Stimulated activated CD8-positive, alpha-beta memory T cell treated with anti-CD3 and anti-CD28 coated beads, Interleukin-4, amount 100 ng/mL, for 4 hours (primary cell): Measurements from ENCODE around the gene PODXL.
"Not testable (repeated sequence)": the region's sequence is repeated elsewhere in the genome, so short reads cannot be mapped to it uniquely, and the experiment has no call there.

Source experiments
- DNase-seq, 2 donors: peaks; one replicate each; pipeline ENCODE4 v3.0.0-alpha.2; 2020; ENCODE audit warnings: low read depth in 2 of 2, low spot score in 1 of 2

Gene PODXL

DNA sequence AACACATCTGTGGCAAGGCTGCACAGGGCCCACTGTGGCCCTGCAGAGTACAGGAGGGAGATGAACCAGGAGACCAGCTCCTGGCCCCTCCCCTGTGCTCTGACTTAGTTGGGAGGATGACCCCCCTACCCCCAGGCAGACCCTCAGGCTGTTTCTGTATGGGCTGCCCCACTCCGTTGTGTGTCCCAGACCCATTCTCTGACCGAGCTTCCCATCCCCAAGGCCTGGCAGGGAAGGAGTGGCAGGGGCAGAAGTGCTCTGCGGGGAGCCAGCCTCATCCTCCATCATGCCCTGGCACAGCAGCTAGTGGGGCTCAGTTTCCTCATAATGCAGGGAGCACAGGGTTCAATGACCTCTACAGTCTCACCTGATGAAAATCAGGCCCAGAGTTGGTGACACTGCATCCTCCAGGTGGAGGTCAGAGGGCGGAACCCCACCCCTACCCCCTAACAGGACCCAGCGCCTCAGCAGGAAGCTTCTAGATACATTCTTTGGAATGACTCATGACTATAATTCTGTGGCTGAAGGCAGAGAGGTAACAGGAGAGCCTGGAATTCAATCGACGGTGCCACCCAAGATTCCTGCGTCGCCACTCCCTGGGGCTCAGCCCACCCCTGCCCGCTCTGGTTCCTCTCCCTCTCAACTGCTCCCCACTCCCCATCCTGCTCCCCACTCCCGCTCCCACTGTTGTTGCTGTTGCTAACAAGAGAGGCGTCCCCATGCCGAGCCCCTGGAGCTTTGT, 18.2 kb downstream of the PODXL start:
- no peak for DNase-seq

DNA sequence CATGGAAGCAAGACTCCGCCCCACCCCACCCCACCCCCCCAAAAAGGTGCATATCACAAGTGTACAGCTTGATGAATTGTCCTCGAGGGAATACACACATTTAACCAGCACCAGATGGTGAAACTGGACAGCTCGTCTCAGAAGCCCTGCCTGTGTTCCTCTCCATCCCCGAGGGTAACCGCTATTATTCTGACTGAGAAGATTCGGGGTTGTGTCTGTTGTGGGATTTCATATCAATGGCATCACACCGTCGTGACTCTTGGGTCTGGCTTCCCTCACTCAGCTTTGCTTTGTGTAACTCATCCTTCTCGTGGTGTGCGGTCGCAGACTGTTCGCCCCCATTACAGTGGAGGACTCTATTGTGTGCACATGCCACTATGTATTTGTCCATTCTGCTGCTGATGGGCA, 18.9 kb downstream of the PODXL start:
- no peak for DNase-seq

- no peak for DNase-seq
These were observed 20.0 kb downstream of the PODXL start for GRCh38 chr7:131536361-131536849.

- DNase-seq: no peak
These were observed 22.6 kb downstream of the PODXL start for GRCh38 chr7:131533566-131534561.

DNA sequence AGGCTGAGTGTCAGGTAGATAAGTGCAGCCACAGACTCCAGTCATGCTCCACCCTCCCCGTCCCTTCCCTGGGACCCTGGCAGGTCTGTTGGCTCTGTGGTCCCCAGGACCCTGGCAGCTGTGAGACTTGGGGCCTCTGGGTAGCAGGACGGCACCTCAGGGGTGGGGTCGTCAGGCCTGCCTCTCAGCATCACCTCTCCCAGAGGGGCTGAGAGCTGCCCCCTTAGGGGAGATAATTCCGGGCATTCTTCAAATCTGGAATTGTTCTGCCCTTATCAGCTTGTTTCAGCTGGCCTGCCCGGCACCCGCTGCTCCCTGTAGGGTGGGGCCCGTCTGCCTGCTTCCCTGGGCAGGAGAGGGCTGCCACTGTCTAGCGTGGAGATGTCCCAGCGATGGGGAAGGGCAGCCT, 23.3 kb downstream of the PODXL start:
- no peak for DNase-seq

- DNase-seq: no peak
These were observed 23.8 kb downstream of the PODXL start for GRCh38 chr7:131532570-131533091.

DNA sequence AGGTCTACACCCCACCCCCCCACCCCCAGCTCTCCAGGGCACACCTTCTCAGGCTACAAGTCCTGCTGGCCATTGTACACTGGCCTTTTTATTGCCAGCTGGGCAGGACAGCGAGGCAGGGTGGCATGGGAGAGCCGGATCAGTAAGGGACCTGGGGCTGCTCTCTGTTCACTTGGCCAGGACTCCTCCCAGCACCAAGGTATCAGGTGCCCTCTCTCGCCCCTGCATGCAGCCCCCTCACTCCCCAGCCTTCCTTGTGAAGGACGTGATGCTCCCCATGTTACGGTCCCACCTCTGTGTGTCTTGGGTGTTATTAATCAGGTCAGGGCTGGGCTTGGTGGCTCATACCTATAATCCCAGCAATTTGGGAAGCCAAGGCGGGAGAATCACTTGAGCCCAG, 26.3 kb downstream of the PODXL start:
- no peak for DNase-seq

DNA sequence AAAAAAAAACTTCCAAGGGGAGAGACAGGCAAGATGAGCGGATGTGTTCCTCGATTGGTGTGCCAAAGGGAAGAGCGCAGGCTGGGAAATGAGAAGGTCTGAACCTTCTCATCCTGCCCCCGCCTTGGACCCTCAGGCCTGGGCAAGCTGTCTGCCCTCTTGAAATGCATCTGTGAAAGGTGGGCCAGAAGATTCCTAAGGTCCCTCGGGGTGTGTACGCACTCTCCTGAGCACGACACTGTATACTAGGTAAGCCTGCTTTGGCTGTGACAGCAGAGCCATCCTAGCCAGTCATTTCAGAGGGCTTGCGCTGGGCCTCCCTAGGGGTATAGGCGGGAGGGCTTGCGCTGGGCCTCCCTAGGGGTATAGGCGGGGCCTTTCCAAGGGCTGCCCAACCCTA, 26.8 kb downstream of the PODXL start:
- DNase-seq: no peak

DNA sequence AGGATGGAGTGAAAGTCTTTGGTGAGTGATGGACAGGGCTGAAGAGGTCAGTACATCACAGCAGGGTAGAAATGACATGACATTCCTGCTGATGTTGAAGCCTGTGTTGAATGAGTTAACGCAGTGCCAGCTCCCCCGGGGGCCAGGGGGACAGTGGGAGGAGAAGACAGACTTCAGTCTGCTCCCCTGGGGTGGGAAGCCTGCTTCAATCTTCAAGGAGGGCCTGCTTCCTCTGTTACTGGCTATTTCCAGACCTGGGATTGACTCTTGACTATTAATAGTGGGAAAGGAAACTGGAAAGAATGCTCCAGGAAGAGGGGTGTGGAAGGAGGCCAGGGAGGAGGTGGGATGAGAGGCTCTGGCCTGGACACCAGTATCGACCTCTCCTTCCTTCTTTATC, 27.2 kb downstream of the PODXL start:
- no peak for DNase-seq

DNA sequence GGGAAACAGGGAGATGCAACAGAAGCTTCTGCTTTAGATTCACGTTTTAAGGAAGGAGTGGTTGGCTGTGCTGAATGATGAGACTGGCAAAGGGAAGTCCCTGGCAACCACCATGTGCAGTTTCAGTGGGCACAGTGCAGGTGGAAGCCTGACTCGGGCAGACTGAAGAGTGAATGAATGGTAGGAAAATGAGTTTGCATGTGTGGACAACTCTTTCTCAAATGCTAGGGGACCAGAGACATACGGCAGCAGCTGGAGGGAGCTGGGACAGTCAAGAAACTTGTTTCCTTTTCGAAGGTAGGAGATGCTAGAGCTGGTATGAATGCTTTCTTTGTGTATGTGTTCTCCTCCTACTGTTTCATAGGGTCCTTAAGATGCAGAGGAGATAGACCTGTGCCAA, 29.0 kb downstream of the PODXL start:
- no peak for DNase-seq

DNA sequence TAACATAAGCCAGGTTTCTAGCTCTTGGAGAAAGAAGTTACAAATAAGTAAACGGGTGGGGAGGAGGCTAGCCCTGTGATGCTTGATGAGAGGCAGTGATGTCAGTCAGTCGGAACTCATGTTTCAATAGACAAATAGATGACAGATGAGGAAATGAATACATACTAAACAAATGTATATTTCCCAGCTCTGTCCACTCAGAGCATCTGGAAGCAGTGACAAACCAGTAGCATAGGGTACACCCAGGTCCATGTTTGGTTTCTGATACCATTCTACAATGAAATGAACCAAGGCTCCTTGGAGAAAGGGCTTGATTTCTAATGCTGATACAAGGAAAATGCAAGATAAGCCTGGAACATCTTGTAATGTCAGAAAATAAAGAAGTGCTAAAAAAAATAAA, 30.6 kb downstream of the PODXL start:
- no peak for DNase-seq

DNA sequence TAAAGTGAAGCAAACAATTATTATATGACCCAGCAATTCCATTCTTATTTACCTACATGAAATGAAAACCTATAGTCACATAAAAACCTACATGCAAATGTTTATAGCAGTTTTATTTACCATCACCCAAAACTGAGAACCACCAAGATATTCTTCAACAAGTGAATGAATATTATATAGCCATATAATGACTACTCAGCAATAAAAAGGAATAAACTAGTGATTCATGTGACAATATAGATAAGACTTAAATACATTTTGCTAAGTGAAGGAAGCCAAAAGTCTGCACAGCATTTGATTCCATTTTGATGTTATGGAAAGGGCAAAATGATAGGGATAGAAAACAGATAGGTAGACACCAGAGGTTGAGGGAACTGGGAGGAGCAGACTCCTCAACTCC, 31.7 kb downstream of the PODXL start:
- no peak for DNase-seq

GRCh38 chr7:131524115-131524514, 32.3 kb downstream of the PODXL start:
- DNase-seq: no peak

DNA sequence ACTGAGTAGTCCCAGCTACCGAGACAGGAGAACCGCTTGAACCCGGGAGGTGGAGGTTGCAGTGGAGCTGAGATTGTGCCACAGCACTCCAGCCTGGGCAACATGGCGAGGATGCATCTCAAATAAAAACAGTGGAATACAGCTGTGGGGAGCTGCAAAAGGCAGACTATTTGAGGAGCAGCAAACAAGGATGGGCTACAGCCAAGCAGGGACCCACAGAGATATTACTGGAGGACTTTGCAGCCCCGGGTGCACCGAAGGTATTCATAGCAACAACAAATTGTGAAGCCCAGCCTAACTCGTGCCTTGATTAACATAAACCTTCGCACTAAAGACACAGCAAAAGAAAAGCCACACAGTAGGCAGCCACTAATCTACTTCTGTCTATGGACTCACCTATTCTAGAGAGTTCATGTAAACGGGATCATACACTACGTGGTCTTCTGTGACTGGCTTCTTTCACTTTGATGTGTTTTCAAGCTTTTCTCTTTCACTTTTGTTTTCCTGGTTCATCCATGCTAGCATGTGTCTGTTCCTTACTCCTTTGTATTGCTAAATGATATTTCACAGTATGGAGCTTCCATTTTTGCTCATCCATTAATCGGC, 34.0 kb downstream of the PODXL start:
- DNase-seq: no peak

DNA sequence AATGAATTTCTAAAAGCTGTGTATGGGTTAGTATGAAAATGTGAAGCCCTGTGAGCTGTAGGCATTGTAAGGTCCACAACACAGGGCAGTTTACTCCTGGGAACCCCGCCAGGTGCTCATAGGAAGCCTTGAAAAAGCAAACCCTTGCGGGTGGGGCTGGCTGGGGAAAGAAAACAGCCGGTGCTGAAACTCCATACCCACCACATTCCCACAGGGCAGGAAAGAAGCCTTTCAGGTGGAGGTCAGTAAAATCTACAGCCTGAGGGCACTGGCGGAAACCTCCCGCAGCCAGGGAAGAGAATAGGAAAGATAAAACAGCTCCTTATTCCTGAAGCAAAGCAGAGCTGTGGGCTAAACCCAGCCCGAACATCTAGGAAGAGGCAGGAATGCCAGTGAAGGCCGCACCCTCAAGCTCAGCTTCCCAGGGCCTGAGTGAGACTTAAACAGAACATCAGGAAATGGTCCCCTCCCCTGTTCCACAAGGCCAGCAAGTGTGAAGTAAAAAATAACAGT, 34.7 kb downstream of the PODXL start:
- no peak for DNase-seq

DNA sequence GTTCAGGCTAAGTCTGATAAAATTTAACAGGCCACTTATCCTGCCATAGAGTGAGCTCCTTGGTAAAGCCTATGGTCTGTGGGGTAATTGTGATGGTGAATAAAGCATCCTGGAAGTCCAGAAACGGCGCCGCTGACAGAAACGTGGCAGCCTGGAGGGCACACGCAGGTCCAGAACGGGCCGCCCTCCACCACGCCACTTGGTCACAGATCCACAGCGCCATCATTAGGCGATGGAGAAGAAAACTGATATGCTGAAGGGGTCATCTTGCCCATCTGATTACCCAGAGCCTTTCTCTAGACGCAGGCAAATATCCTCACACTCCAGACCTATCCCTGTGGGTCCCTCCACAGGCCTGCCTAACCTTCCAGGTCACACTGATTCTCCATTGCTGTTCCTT, 37.8 kb downstream of the PODXL start:
- DNase-seq: no peak

GRCh38 chr7:131517218-131517923, 39.1 kb downstream of the PODXL start:
- DNase-seq: no peak

DNA sequence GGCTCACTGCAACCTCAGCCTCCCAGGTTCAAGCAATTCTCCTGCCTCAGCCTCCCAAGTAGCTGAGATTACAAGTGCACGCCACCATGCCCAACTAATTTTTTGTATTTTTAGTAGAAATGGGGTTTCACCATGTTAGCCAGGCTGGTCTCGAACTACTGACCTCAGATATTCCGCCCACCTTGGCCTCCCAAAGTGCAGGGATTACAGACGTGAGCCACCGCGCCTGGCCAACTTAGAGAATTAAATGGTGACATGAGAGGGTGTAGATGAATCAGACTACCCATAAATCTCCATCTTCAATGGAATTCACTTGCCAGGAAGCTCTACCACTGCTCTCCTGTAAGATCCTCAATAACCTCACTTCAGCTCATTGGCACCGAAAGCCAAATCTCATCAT, 41.0 kb downstream of the PODXL start:
- not testable (repeated sequence) for DNase-seq

GRCh38 chr7:131513245-131514061, 43.0 kb downstream of the PODXL start:
- peak; percentile 52 to 60 for DNase-seq
